DOHH2 (cell line): Measurements from ENCODE around the gene ADAMTS12.

Experiments
- H3F3A ChIP-seq: fragments of 200-600 bp; sonication (generic), shearing (Covaris generic); 2 replicates; pipeline ENCODE4 v1.6.0; 2016; ENCODE audit warnings: antibody characterized with exemption, mild to moderate bottlenecking; ENCODE audit not compliant: control insufficient read depth, insufficient read depth
- H3K27ac ChIP-seq: fragments of 200-600 bp; sonication (generic); 2 replicates; pipeline ENCODE4 v1.5.1; 2014; ENCODE audit warnings: low read depth, mild to moderate bottlenecking, low read length, moderate library complexity
- H3K27me3 ChIP-seq: fragments of 200-600 bp; sonication (generic); 2 replicates; pipeline ENCODE4 v1.6.1; 2014; ENCODE audit warnings: mild to moderate bottlenecking, low read length, mixed read lengths; ENCODE audit not compliant: control insufficient read depth
- H3K36me3 ChIP-seq: fragments of 200-600 bp; sonication (generic); 2 replicates; pipeline ENCODE4 v1.6.1; 2014; ENCODE audit warnings: mild to moderate bottlenecking, low read length, moderate library complexity, mixed read lengths; ENCODE audit not compliant: control insufficient read depth
- H3K4me1 ChIP-seq: fragments of 200-600 bp; sonication (generic); 2 replicates; pipeline ENCODE4 v1.6.1; 2014; ENCODE audit warnings: mild to moderate bottlenecking, low read length, mixed read lengths; ENCODE audit not compliant: control insufficient read depth
- H3K4me2 ChIP-seq: fragments of 200-600 bp; sonication (generic); 2 replicates; pipeline ENCODE4 v1.6.0; 2014; ENCODE audit warnings: mild to moderate bottlenecking, low read length, moderate library complexity
- H3K4me3 ChIP-seq: fragments of 200-600 bp; sonication (generic); 2 replicates; pipeline ENCODE4 v1.5.1; 2014; ENCODE audit warnings: mild to moderate bottlenecking, low read length, mixed read lengths
- H3K79me2 ChIP-seq: fragments of 200-600 bp; sonication (generic); 2 replicates; pipeline ENCODE4 v1.6.1; 2014; ENCODE audit warnings: mild to moderate bottlenecking, low read length, mixed read lengths; ENCODE audit not compliant: control insufficient read depth
- H3K9me2 ChIP-seq: fragments of 200-600 bp; sonication (generic); replicated peaks from 2 replicates; pipeline ENCODE4 v1.6.1; 2014; ENCODE audit warnings: mild to moderate bottlenecking, low read length, mixed read lengths; ENCODE audit not compliant: control insufficient read depth
- H3K9me3 ChIP-seq: fragments of 200-600 bp; sonication (generic); 2 replicates; pipeline ENCODE4 v1.6.1; 2014; ENCODE audit warnings: antibody characterized with exemption, low read length, mixed read lengths; ENCODE audit not compliant: control insufficient read depth, insufficient read depth
- H4K20me1 ChIP-seq: fragments of 200-600 bp; sonication (generic); 2 replicates; pipeline ENCODE4 v1.6.0; 2014; ENCODE audit warnings: low read depth, mild to moderate bottlenecking, antibody characterized with exemption, low read length, moderate library complexity; ENCODE audit not compliant: control insufficient read depth, insufficient read depth
- EZH2phosphoT487 ChIP-seq: fragments of 200-600 bp; sonication (generic); IDR thresholded peaks from 2 replicates; pipeline ENCODE4 v1.6.1; 2017; ENCODE audit warnings: borderline replicate concordance, mild to moderate bottlenecking, antibody characterized with exemption, low read length, moderate library complexity, mixed read lengths
- TF ChIP-seq, protein P1 (sequence below): fragments of 200-600 bp; sonication (generic); IDR thresholded peaks from one replicate; pipeline ENCODE4 v1.5.1; 2014; ENCODE audit warnings: antibody characterized with exemption, mild to moderate bottlenecking, low read depth, low read length; ENCODE audit not compliant: poor library complexity, severe bottlenecking

The ADAMTS12 gene

DNA sequence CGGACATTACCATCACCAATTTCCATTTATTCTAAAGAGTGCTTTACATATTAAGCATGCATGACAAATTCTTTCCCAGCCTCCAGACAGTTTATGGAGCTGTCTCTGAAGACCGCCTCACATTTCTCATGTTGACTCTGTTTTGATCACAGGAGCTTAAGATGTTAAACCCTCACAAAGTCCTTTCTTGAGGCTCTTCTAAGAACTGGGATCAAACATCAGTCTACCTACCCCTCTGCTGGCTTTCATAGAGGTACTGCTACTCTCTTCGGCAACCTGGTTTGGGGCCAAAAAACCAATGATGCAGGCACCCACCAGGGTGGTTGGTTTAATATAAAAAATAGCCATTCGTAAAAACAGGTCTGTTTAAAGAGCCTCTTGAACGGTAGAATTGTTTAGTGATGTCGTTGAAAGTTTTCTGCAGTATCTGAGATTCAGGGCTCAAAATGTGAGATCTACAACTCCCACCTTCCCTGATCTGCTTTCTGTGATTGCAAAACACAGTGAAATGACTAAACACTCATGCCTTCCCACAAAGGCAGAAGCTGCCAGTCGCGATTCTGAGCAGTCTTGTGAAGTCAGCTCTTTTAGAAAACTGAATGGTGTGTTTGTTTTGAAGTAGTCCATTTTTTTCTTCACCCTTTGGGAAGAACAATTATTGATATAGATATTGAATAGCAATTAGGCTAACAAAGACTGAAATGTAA, 47.9 kb upstream of the ADAMTS12 start:
- no peaks in the 10 kb centered on the region for H3K4me1 ChIP-seq
- no peaks in the 10 kb centered on the region for H3K9me3 ChIP-seq
- no peak overlapping the region for H3K4me3 ChIP-seq
- no peaks in the 10 kb centered on the region for H4K20me1 ChIP-seq
- no peak for TF ChIP-seq EZH2phosphoT487
- TF ChIP-seq, protein P1, sequence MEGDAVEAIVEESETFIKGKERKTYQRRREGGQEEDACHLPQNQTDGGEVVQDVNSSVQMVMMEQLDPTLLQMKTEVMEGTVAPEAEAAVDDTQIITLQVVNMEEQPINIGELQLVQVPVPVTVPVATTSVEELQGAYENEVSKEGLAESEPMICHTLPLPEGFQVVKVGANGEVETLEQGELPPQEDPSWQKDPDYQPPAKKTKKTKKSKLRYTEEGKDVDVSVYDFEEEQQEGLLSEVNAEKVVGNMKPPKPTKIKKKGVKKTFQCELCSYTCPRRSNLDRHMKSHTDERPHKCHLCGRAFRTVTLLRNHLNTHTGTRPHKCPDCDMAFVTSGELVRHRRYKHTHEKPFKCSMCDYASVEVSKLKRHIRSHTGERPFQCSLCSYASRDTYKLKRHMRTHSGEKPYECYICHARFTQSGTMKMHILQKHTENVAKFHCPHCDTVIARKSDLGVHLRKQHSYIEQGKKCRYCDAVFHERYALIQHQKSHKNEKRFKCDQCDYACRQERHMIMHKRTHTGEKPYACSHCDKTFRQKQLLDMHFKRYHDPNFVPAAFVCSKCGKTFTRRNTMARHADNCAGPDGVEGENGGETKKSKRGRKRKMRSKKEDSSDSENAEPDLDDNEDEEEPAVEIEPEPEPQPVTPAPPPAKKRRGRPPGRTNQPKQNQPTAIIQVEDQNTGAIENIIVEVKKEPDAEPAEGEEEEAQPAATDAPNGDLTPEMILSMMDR: no peak
- H3K27ac ChIP-seq: no peak overlapping the region
- no peaks in the 10 kb centered on the region for H3K79me2 ChIP-seq
- no peaks in the 10 kb centered on the region for H3K27me3 ChIP-seq
- no peaks in the 10 kb centered on the region for H3K36me3 ChIP-seq
- no peaks in the 10 kb centered on the region for H3K9me2 ChIP-seq
- H3F3A ChIP-seq: no peaks in the 10 kb centered on the region
- H3K4me2 ChIP-seq: no peak overlapping the region

DNA sequence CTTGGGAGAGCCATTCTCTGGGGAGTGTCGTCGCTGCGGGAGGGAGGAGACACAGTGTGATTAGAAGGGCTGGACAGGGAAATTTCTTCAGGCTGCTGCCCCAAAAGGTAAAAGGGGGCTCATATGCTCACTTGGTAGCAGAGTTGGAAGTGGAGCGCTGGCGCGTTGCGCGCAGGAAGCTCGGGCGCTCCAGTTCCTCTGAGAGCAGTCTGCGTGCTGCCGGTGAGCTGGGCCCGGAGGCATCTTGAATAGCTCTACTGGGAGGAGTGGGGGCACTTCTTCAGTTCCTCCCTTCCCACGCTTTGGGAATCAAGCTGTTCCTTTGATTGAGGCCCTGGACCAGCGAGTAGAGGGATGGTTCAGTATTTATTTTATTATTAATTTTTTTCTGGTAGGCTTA, 47.1 kb upstream of the ADAMTS12 start:
- Histone ChIP-seq H3K27me3 (no peaks in the 10 kb centered on the region), H3K79me2 (no peaks in the 10 kb centered on the region)
- no peak for TF ChIP-seq EZH2phosphoT487
- TF ChIP-seq, protein P1: no peak

DNA sequence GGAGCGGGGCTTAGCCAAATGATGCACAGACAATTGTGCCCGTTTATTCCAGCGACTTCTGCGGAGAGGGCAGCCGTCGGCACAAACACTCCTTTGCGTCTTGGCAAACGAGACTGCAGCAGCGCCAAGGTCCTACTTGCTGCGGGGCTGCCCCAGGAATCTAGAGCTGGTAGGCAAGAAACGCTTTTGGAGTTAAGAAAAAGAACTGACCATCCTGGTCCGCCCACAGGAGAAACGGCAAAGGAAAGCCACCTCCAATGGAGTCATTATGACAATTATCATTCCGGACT, 46.7 kb upstream of the ADAMTS12 start:
- Histone ChIP-seq H4K20me1 (no peaks in the 10 kb centered on the region), H3K27ac (no peak overlapping the region), H3K4me3 (no peak overlapping the region), H3K79me2 (no peaks in the 10 kb centered on the region), H3K9me2 (no peaks in the 10 kb centered on the region), H3K4me2 (no peak overlapping the region), H3F3A (no peaks in the 10 kb centered on the region), H3K36me3 (no peaks in the 10 kb centered on the region), H3K27me3 (0 out of 2 replicates have a peak, but pooled peaks cover 2% of the 10 kb centered on the region), H3K4me1 (no peaks in the 10 kb centered on the region), H3K9me3 (no peaks in the 10 kb centered on the region)
- TF ChIP-seq, protein P1: no peak
- no peak for TF ChIP-seq EZH2phosphoT487

More for the DNA sequence above, 47.1 kb upstream of the ADAMTS12 start:
- Histone ChIP-seq H3K4me3 (no peak overlapping the region), H3K9me3 (no peaks in the 10 kb centered on the region), H3F3A (no peaks in the 10 kb centered on the region), H3K9me2 (no peaks in the 10 kb centered on the region), H3K4me1 (no peaks in the 10 kb centered on the region), H3K4me2 (no peak overlapping the region), H4K20me1 (no peaks in the 10 kb centered on the region), H3K27ac (no peak overlapping the region), H3K36me3 (no peaks in the 10 kb centered on the region)
